ENCODE results near the gene PTPRT.

Gene PTPRT

GRCh38 chr20:43023836-43024235, 165.9 kb downstream of the PTPRT start:
- H2AFZ ChIP-seq (ENCODE audit: low read depth, low read length), result no peak overlapping the region
- DNase-seq (no peak), ATAC-seq (ENCODE audit: insufficient read depth, low read depth) (no peak)
- H4K20me1 ChIP-seq (ENCODE audit: insufficient read depth, low read length), result no peaks in the 10 kb centered on the region
- H3K4me2 ChIP-seq (ENCODE audit: insufficient read depth, low read length), result no peak overlapping the region
- no peaks in the 10 kb centered on the region for H3K79me2 ChIP-seq (ENCODE audit: insufficient read depth, low read length)
- no peaks in the 10 kb centered on the region for H3K36me3 ChIP-seq (ENCODE audit: insufficient read depth, low read length)
- TF ChIP-seq CTCF (IDR thresholded peaks at IDR 0.05; ENCODE audit: borderline replicate concordance, extremely low read depth, low read length, poor library complexity, severe bottlenecking) (no peak), EZH2 (IDR thresholded peaks at IDR 0.05; ENCODE audit: borderline replicate concordance, low read depth, low read length, severe bottlenecking) (no peak)
- no peak overlapping the region for H3K9ac ChIP-seq (ENCODE audit: low read depth, low read length)
- no peak overlapping the region for H3K4me3 ChIP-seq (ENCODE audit: low read depth in 1 of 2, low read length in 2 of 2)
- no peak overlapping the region for H3K27ac ChIP-seq (ENCODE audit: low read length)
- H3K4me1 ChIP-seq (ENCODE audit: insufficient read depth, low read length), result no peaks in the 10 kb centered on the region
- H3K9me3 ChIP-seq (ENCODE audit: insufficient read depth, low read length, severe bottlenecking), result no peaks in the 10 kb centered on the region
- H3K27me3 ChIP-seq (ENCODE audit: insufficient read depth, low read length, poor library complexity), result no peaks in the 10 kb centered on the region

GRCh38 chr20:43022568-43022967, 167.1 kb downstream of the PTPRT start:
- Histone ChIP-seq H3K27ac (ENCODE audit: low read length) (no peak overlapping the region), H3K4me3 (ENCODE audit: low read depth in 1 of 2, low read length in 2 of 2) (no peak overlapping the region), H3K4me2 (ENCODE audit: insufficient read depth, low read length) (no peak overlapping the region), H3K9ac (ENCODE audit: low read depth, low read length) (no peak overlapping the region), H3K27me3 (ENCODE audit: insufficient read depth, low read length, poor library complexity) (peaks cover 5% of the 10 kb centered on the region), H3K79me2 (ENCODE audit: insufficient read depth, low read length) (no peaks in the 10 kb centered on the region), H3K4me1 (ENCODE audit: insufficient read depth, low read length) (no peaks in the 10 kb centered on the region), H2AFZ (ENCODE audit: low read depth, low read length) (no peak overlapping the region), H4K20me1 (ENCODE audit: insufficient read depth, low read length) (no peaks in the 10 kb centered on the region), H3K9me3 (ENCODE audit: insufficient read depth, low read length, severe bottlenecking) (no peaks in the 10 kb centered on the region), H3K36me3 (ENCODE audit: insufficient read depth, low read length) (no peaks in the 10 kb centered on the region)
- ATAC-seq (ENCODE audit: insufficient read depth, low read depth) (no peak), DNase-seq (no peak)
- TF ChIP-seq EZH2 (IDR thresholded peaks at IDR 0.05; ENCODE audit: borderline replicate concordance, low read depth, low read length, severe bottlenecking), result no peak
- TF ChIP-seq CTCF (IDR thresholded peaks at IDR 0.05; ENCODE audit: borderline replicate concordance, extremely low read depth, low read length, poor library complexity, severe bottlenecking), result no peak

- peaks cover 7% of the 10 kb centered on the region for H3K27me3 ChIP-seq (ENCODE audit: insufficient read depth, low read length, poor library complexity)
- ATAC-seq (ENCODE audit: insufficient read depth, low read depth), result no peak
- no peaks in the 10 kb centered on the region for H3K79me2 ChIP-seq (ENCODE audit: insufficient read depth, low read length)
- no peaks in the 10 kb centered on the region for H3K4me1 ChIP-seq (ENCODE audit: insufficient read depth, low read length)
- no peak overlapping the region for H3K9ac ChIP-seq (ENCODE audit: low read depth, low read length)
- H3K36me3 ChIP-seq (ENCODE audit: insufficient read depth, low read length), result no peaks in the 10 kb centered on the region
- H3K4me2 ChIP-seq (ENCODE audit: insufficient read depth, low read length), result no peak overlapping the region
- H2AFZ ChIP-seq (ENCODE audit: low read depth, low read length), result no peak overlapping the region
- no peak for TF ChIP-seq EZH2 (IDR thresholded peaks at IDR 0.05; ENCODE audit: borderline replicate concordance, low read depth, low read length, severe bottlenecking)
- TF ChIP-seq CTCF (IDR thresholded peaks at IDR 0.05; ENCODE audit: borderline replicate concordance, extremely low read depth, low read length, poor library complexity, severe bottlenecking), result no peak
- H3K27ac ChIP-seq (ENCODE audit: low read length), result no peak overlapping the region
- no peaks in the 10 kb centered on the region for H3K9me3 ChIP-seq (ENCODE audit: insufficient read depth, low read length, severe bottlenecking)
- no peak for DNase-seq
- no peak overlapping the region for H3K4me3 ChIP-seq (ENCODE audit: low read depth in 1 of 2, low read length in 2 of 2)
- no peaks in the 10 kb centered on the region for H4K20me1 ChIP-seq (ENCODE audit: insufficient read depth, low read length)
Observed at GRCh38 chr20:43022081-43022480, 167.6 kb downstream of the PTPRT start.
